HuH-7.5 (cell line): ENCODE measurements around the gene SHISA7.
"Not testable (repeated sequence)": the region's sequence is repeated elsewhere in the genome, so short reads cannot be mapped to it uniquely, and the experiment has no call there.

ENCODE experiments used
- DNase-seq: peaks from one replicate; pipeline ENCODE4 v3.0.0; 2011; ENCODE audit warnings: low spot score

Gene SHISA7

DNA sequence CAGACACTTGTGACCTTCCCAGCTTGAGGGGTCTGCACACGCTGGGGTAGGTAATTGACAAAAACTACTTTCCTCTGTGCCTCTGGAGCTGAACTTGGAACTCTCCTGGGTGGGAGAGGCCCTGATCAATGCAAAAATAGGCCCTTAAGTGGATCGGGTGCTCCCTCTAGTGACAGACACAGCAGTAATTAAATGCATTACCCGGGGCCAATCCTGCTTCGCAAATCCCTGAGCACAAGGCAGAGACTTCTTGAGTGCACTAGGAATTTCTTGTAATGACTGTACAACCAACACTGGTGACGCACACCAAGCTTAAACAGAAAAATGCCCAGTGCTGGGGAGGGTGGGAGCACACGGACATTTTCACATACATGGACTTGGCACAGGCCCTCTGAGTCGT lies 24.9 kb downstream of the SHISA7 start:
- DNase-seq: peak; percentile 84

DNA sequence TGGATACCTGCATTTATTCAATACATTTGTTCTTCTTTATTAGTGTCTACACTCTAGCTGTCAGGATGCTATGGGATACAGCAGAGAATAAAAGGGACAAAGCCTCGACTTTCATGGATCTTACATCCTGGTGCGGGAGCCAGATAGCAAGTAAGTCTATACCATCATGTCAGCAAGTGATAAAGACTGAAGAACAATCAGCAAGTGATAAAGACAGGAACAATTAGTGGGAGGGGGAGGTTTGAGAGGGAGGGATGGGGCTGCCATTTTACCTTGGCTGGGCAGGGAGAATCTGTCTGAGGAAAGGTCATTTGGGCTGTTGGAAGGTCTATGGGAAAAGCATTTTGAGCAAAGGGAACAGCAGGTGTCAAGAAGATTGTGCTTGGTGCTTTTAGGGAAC lies 32.9 kb downstream of the SHISA7 start:
- no peak for DNase-seq

DNA sequence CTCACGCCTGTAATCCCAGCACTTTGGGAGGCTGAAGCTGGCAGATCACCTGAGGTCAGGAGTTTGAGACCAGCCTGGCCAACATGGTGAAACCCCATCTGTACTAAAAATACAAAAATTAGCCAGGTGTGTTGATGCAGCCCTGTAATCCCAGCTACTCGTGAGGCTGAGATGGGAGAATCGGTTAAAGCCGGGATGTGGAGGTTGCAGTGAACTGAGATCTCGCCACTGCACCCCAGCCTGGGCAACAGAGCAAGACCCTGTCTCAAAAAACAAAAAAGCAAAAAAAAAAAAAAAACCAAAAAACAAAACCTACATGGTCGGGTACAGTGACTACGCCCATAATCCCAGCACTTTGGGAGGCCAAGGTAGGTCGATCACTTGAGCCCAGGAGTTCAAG lies 33.9 kb downstream of the SHISA7 start:
- not testable (repeated sequence) for DNase-seq

DNA sequence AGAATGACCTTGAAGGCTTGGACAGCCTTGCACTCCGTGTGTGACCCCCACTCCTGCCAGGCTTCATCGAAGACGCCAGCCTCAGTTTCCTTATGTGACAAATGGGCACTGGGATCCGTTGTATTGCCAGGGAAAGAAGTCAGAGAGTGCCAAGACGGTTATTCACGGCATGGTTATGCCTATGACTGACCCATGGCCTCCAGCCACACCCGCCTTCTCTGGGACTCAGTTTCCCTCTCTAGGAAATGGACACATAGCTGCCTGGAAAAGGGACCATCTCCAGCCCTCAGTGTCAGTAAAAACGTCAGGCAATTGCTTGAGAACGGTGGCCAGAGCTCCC lies 34.6 kb downstream of the SHISA7 start:
- DNase-seq: no peak

DNA sequence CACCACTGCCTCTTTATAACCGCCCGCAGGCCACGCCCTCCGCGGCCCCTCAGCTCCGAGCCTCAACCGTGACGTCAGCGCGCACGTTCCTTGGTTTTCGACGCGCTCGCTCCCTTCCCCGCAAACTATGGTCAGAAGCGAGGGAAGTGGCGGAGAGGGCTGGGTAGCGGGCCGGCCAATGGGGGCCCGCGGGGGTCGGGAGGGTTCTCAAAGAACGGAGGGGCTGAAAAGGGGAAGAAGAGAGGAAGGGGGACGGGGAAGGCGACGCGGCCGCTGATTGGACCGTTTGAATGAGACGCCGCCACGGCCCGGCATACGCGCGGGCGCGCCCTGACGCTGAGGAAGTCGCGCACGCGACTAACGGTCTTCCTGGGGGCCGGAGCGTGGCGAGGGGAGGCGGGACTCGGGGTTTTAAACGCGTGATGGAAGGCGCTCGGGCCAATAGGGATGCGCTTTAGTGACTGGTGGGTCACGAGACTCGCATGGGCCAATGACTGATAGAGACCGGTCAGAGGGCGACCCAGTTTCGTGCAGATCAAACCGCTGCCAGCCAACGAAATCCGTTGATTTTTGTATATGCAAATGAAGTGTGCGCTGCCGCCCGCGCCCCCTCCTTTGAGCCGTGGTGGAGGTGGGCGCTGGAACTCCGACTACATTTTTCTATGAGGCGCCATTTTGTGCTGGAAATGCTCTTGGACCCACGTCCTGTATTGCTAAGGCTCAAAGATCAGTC lies 35.1 kb downstream of the SHISA7 start:
- peak; percentile 100 for DNase-seq

DNA sequence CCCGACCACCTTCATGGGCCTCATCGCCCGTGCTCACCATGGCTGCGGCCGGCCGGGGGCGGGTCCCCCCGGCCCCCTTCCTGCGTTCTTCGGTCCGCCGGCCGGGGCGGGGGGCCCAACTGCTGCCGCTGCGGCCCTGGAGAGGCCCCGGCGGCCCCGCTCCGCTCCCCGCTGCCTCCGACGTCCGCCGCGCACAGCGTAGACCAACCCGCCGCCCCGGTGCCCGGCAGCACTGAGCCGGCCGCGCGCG lies 35.6 kb downstream of the SHISA7 start, which contains the start of gene UBE2S:
Gene UBE2S, minus strand, starts transcription at position 239 of the 250 bp plus-strand sequence. Its CDS starts 199 bp downstream, at position 40.
- not testable (repeated sequence) for DNase-seq

DNA sequence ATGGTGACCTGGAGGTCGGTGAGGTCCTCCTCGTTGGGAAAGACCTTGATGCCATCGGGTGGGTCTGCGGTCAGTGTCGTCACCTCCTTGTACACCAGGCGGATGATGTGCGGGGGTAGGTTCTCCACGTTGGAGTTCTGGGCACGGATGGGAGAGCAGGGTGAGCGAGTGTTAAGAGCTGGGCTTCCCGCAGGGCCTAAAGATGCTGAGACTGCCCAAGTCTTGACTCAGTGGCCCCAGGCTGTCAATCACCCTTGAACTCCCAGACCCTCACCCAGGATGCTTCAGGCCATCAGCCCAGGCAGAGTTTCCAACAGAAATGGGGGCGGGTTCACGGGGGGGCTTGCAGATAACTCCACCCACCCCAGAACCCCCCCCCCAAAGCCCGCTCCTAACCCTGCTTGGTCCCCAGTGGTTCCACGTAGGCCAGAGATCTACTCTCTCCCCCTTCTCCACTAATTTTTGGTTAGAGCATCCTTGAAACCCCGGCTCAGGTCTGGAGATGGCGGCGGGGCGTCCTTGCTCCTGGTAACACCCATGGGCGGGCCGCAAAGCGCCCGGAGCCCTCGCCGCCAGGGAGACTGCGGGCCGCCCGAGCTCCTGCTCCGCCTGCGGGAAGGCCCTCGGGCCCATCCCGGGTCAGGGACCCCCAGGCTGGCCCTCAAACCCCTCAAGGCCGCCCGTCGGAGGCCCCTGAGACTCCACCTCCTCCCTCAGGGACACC lies 36.1 kb downstream of the SHISA7 start:
- no peak for DNase-seq

DNA sequence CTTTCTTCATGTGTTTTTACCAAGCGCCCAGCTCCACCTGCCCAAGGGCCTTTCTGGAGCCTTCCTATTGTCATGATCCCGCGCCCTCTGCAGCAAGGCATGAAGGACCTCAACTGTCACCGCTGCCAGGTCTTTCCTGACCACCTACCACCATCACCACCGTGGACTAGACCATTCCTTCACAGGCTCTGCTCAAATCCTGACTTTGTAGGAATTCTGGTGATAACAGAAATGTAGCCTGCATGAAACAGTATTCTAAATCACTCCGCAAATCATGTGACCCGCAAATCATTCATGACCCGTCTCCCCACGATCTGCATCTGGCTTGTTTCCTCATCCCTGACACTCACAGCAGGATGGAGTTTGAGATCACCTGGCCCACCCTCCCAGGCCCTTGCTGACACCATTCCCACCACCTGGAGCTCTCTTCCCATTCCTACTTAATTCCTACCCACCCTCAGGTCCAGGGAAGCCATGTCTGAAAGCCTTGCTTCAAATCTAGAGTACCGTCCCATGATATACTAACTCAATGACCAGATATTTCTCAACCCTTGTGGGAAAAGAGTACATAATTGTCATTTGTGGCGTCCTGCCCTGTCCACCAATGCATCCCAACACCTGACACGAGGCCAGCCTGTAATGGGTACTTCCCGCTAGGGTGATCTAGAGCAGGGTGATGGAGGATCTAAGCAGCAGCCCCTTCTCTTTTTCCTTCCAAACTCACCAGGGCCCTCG lies 36.8 kb downstream of the SHISA7 start:
- no peak for DNase-seq

DNA sequence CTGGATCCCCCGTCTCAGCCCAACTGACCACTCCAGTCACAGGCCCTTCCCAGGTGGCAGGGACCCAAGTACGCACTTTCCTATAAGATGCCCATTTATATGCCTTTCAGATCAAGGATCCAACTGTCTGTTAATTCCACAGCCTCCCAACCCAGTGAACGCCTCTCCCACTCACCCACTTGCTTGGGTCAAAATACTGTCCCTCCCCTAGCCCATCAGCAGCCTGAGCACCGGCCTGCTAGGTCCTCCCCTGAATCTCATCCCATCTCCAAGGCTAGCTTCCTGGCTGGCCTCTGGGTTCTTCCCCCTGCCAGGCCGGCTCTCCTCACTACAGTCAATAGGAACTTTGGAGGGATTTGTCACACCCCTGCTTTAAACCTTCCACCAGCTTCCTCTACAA lies 37.5 kb downstream of the SHISA7 start:
- no peak for DNase-seq

DNA sequence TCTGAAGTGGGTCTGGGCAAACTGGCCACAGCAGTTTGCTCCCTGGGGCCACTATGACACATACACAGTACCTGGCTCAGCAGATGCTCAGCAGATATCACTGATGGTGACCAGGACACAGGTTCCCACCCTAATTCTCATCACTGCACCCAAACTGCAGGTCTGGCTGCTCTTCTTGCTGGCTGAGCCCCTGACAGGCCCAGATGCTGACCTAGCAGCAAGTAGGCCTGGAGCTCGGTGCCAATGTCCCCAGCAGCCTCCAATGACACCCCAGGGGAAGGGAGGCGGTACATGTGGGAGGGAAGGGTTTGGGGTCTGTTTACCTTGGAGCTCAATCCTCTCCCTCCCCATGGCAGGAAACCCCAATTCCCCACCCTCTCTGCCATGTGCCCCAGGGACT lies 40.6 kb downstream of the SHISA7 start:
- no peak for DNase-seq

DNA sequence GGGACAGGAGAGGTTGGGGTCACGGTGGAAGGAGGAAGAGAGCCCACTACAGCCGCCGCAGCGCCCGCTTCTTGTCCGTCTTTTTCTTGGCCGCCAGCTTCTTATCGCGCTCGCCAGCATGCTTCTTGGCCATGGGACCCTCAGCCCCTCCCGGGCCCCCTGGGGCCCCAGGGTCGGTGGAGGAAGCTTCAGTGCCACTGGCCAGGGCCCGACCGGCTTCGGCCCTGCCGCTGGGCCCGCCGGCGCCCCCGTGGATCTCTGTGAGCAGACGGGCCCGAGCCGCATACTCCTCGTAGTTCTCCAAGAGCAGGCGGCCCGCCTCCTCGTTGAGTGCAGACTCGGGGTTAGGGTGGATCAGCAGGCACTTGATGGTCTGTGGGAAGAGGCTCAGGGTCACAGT lies 41.7 kb downstream of the SHISA7 start:
- not testable (repeated sequence) for DNase-seq

DNA sequence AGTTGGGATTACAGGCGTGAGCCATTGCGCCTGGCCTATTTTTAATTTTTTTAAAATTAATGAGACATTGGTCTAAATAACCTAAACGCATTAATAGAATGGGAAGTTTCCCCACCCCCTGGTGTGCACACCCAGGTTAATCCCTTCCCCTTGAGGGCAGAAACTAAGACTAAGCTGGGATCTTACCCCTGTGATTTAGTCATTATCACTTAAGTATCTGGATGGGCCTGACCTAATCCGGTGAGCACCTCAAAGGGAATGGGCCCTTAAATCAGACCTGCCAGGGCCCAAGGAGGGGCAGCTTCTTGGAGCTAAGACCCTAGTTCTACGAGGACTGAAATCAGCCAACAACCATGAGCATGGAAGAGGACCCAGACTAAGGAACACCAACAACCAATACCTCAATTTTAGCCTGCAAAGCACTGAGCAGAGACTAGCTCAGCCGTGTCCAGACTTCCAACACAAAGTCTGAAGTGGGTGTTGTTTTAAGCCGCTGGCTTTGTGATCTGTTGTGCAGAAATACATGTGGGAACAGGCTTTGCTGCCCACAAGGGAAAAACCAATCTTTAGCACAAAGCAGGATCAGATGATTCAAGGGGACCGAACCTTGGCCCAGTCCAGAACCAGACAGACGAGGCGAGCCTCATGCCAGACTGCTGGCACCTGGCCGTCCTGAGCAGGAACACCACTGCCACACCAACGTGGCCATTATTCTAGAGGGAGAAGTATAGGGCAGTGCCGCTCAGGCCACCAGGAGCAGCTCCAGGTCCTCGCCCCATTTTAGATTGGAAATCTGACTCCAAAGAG lies 42.6 kb downstream of the SHISA7 start:
- no peak for DNase-seq

DNA sequence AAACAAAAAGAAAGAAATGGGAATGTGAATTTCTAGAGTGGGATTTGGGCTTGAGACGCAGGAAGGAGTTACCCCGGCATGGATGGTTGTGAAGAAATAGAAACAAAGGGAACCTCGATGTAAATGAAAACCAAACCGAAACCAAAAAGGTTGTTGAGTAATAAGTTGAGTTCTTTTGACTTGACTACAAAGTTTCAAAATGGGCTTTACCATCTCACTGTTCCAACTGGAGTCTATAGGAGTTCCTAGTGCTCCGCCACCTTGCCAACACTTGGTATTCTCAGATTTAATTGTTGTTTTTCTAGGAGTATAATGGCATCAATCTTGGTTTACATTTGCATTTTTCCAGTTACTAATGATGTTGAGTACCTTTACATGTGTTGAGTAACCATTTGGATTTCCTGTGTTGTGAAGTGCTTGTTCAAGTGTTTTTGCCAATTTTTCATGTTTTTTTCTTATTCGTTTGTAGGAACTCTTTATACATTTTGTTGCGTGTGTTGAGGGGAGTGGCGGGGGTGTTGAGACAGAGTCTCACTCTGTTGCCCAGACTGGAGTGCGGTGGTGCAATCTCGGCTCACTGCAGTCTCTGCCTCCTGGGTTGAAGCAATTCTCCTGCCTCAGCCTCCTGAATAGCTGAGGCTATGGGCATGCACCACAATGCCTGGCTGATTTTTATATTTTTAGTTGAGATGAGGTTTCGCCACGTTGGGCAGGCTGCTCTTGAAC lies 44.7 kb downstream of the SHISA7 start:
- no peak for DNase-seq

DNA sequence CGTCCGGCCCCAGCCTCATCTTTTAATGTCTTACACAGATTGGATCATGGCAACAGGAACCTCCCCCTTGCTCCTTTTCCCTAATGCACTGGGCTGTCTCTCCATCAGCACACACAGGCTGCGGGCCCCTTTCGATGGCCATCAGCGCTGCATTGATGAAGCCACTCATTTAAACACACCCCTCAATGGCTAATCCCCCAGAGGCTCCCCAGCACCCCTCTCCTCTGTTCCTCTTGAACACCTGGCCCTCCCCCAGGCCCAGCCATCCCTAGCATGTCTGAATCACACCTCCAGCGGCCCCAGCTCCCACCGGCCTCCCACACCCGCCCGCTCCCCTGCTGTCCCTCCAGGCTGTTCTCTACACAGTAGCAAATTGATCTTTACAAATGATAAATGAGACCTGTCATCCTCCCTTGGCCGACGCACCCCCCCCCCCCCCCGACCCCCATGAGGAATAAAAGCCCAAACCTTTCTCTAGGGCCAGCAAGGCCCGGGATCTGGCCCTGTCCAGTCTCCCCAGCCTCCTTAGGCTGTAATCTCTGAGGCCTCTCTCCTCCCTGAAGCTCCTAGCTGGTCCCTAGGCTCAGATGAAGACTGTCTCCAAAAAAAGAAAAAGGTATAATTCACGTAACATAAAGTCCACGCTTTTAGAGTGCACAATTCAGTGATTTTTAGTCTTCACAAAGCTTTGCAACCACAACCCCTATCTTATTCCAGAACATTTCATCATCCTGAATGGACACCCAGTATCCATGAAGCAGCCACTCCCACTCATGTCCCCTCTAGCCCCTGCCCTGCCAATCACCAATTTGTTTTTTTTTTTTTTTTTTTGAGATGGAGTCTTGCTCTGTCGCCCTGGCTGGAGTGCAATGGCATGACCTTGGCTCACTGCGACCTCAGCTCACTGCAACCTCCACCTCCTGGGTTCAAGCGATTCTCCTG lies 50.0 kb downstream of the SHISA7 start:
- no peak for DNase-seq

DNA sequence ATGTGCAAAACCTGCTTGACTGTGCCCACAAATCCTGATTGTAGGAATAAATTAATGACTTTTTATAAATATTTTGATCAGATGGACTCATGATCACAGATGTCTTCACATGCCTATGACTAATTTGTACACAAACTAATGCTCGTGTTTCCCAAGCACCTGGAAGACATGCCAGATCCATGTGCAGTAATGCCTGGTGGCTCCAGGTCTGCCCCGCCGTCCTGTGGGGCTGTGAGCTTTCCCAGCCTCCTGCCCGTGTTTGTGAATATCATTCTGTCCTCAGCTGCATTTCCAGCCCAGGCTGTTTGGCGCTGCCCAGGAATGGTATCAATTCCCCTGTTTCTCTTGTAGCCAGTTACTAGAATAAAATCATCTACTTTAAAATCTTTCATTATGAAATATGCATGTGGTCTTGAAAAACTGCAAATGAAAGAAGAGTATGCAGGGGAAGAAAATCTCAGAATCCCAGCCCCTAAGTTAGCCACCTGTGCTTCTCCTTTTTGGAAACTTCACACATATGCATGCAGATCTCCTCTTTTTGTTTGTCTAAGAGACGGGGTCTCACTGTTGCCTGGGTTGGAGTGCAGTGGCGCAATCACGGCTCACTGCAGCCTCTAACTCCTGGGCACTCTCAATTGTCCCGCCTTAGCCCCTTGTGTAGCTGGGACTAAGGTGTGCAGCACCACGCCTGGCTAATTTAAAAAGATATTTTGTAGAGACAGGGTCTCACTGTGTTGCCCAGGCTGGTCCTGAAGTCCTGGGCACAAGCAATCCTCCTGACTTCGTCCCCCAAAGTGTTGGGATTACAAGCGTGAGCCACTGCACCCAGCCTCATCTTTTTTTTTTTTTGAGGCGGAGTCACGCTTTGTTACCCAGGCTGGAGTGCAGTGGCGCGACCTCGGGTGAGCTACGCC lies 51.1 kb downstream of the SHISA7 start:
- DNase-seq: no peak

DNA sequence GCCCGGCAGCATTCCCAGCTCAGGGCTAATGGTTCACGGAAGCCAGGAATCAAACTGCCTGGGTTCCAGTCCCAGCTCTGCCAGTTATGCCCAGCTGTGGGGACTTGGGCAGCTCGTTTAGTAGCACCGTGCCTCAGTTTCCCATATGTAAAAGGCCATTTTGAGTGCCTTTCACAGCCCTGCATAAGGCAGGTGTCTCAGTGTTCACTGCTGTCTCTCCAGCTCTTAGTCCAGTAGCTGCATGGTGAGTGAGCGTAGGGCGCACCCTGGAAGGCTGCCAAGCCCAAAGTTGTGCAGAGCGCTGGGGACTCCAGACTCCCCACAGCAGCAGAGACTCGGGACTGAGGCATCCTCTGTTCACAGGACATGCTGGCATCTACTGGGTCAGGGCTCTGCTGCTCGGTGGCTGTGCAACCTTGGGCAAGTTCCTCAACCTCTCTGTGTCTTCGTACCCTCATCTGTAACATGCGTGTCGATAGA lies 51.9 kb downstream of the SHISA7 start:
- DNase-seq: no peak

DNA sequence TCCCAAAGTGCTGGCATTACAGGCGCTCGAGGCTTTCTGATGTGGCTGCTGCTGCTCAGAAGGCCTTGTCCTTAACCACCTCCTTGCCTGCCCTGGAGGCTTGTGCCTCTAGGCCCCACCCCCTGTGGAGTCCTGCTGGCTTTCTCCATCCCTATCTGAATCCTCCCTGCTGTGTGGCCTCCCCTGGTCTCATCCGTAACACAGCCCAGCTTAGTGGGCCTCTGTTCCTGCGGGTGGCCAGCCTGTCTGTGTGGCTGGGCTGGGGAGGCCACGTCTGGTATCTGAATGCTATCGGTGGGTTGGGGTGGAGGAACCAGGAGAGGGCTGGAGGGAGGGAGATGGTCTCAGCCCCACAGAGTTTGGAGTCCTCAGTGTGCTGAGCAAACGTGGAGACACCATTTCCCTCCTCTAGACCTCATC lies 52.6 kb downstream of the SHISA7 start:
- no peak for DNase-seq

DNA sequence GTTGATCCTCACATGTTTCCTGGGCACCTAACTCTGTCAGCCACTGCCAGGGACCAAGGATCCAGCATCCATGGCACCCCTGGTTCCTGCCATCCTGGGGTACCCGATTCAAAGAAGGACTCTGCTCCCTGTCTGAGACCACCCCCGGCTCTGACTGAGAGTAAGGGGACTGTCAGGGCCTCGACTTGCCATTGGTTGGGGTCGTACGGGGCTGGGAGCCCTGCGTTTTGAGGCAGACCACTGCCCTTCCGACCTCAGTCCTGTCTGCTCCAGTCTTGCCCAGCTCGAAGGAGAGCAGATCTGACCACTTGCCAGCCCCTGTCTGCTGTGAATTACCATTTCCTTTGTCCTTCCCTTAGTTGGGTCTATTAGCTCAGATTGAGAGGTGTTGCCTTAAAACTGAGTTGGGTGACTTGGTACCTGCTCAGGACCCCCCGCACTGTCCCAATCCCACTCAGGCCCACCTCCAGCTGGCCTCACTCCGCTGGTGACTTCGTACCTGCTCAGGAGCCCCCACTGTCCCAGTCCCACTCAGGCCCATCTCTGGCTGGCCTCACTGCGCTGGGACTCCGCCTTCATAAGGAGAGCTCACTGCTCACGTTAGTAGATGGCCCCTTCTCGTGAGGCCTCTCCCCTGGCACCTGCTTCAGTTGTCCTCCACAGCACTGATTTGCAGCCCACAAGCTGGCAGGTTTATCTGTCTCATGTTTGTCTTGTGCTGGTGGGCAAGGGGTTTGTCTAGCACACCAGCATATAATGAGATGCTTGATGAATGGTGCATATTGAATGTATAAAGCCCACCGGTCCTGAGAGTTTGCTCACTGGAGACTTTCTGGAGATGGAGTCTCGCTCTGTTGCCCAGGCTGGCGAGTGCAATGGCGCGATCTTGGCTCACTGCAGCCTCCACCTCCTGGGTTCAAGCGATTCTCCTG lies 53.4 kb downstream of the SHISA7 start:
- DNase-seq: no peak
